ENCODE measurements around the gene HDGF.

GRCh38 chr1:156744344-156744743 is 7.1 kb downstream of the HDGF start:
- TF ChIP-seq, protein P1, sequence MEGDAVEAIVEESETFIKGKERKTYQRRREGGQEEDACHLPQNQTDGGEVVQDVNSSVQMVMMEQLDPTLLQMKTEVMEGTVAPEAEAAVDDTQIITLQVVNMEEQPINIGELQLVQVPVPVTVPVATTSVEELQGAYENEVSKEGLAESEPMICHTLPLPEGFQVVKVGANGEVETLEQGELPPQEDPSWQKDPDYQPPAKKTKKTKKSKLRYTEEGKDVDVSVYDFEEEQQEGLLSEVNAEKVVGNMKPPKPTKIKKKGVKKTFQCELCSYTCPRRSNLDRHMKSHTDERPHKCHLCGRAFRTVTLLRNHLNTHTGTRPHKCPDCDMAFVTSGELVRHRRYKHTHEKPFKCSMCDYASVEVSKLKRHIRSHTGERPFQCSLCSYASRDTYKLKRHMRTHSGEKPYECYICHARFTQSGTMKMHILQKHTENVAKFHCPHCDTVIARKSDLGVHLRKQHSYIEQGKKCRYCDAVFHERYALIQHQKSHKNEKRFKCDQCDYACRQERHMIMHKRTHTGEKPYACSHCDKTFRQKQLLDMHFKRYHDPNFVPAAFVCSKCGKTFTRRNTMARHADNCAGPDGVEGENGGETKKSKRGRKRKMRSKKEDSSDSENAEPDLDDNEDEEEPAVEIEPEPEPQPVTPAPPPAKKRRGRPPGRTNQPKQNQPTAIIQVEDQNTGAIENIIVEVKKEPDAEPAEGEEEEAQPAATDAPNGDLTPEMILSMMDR (IDR thresholded peaks at IDR 0.05): no peak
- no peak for TF ChIP-seq POLR2A (IDR thresholded peaks at IDR 0.05)
